ENCODE results near the gene POLG2. TPM values are rescaled to one million over a fixed set of nuclear protein-coding genes. Genes with fewer than 3 reads are reported as not detected.
A peak's percentile ranks its signal among the peaks of the same experiment; 100 is the strongest.
"Not testable (repeated sequence)": the region's sequence is repeated elsewhere in the genome, so short reads cannot be mapped to it uniquely, and the experiment has no call there.

POLG2 gene
- total RNA-seq, 1 donor from 2014 or later, result 5.6 TPM

GRCh38 chr17:64484380-64484779 lies 12.5 kb downstream of the POLG2 start:
- DNase-seq (ENCODE audit: low read depth in 2 of 2), result no peak

GRCh38 chr17:64480951-64481350 lies 15.9 kb downstream of the POLG2 start:
- no peak for DNase-seq (ENCODE audit: low read depth in 2 of 2)

GRCh38 chr17:64477849-64478248 lies 19.0 kb downstream of the POLG2 start:
- DNase-seq (ENCODE audit: low read depth in 2 of 2), result no peak

GRCh38 chr17:64472564-64472963 lies 24.3 kb downstream of the POLG2 start:
- no peak for DNase-seq (ENCODE audit: low read depth in 2 of 2)

- no peak for DNase-seq (ENCODE audit: low read depth in 2 of 2)
Measured at GRCh38 chr17:64471440-64471839, 25.4 kb downstream of the POLG2 start.

- DNase-seq (ENCODE audit: low read depth in 2 of 2), result no peak
Measured at GRCh38 chr17:64470625-64471024, 26.2 kb downstream of the POLG2 start.

- DNase-seq (ENCODE audit: low read depth in 2 of 2), result not testable (repeated sequence)
Measured at GRCh38 chr17:64466834-64467233, 30.0 kb downstream of the POLG2 start.

GRCh38 chr17:64466019-64466735 lies 30.7 kb downstream of the POLG2 start:
- no peak for DNase-seq (ENCODE audit: low read depth in 2 of 2)

- DNase-seq (ENCODE audit: low read depth in 2 of 2), result peak; percentile 20 to 58
Measured at GRCh38 chr17:64461788-64462187, 35.1 kb downstream of the POLG2 start.

- DNase-seq (ENCODE audit: low read depth in 2 of 2), result peak; percentile 13 to 37
Measured at GRCh38 chr17:64460955-64461354, 35.9 kb downstream of the POLG2 start.

GRCh38 chr17:64459818-64460217 lies 37.0 kb downstream of the POLG2 start:
- DNase-seq (ENCODE audit: low read depth in 2 of 2), result not testable (repeated sequence)

- peak in 1 of 2 donors; percentile 57 for DNase-seq (ENCODE audit: low read depth in 2 of 2)
Measured at GRCh38 chr17:64459284-64459747, 37.5 kb downstream of the POLG2 start.

- DNase-seq (ENCODE audit: low read depth in 2 of 2), result no peak
Measured at GRCh38 chr17:64458756-64459155, 38.1 kb downstream of the POLG2 start.

- DNase-seq (ENCODE audit: low read depth in 2 of 2), result no peak
Measured at GRCh38 chr17:64457156-64457555, 39.7 kb downstream of the POLG2 start.

- peak in 1 of 2 donors; percentile 42 for DNase-seq (ENCODE audit: low read depth in 2 of 2)
Measured at GRCh38 chr17:64455993-64456885, 40.6 kb downstream of the POLG2 start.

GRCh38 chr17:64449545-64449944 lies 47.3 kb downstream of the POLG2 start:
- DNase-seq (ENCODE audit: low read depth in 2 of 2), result no peak

GRCh38 chr17:64448665-64449512 lies 48.0 kb downstream of the POLG2 start, which contains the start of gene MILR1:
TSS of gene MILR1 (plus strand) at chr17:64449115. CDS start at chr17:64449169, 54 bp downstream.
- peak in 1 of 2 donors; percentile 88 for DNase-seq (ENCODE audit: low read depth in 2 of 2)

GRCh38 chr17:64447526-64447925 lies 49.3 kb downstream of the POLG2 start:
- DNase-seq (ENCODE audit: low read depth in 2 of 2), result no peak

GRCh38 chr17:64443086-64443760 lies 53.6 kb downstream of the POLG2 start:
- no peak for DNase-seq (ENCODE audit: low read depth in 2 of 2)

- DNase-seq (ENCODE audit: low read depth in 2 of 2), result no peak
Measured at GRCh38 chr17:64442541-64442971, 54.3 kb downstream of the POLG2 start.

All from lung microvascular endothelial cell (primary cell).